Suprapubic skin (tissue), 4 donors: ENCODE results near the gene EMC6. TPM values are rescaled to one million over a fixed set of nuclear protein-coding genes. Genes with fewer than 3 reads are reported as not detected.
A peak's percentile ranks its signal among the peaks of the same experiment; 100 is the strongest.

Source experiments
- DNase-seq, 2 donors: peaks; one replicate each; pipeline ENCODE4 v3.0.0-alpha.2; 2019; ENCODE audit warnings: low spot score in 2 of 2
- H3K27ac ChIP-seq: fragments of 200-600 bp; sonication (generic); one replicate; pipeline ENCODE4 v1.5.1; 2019
- H3K27me3 ChIP-seq: fragments of 200-600 bp; sonication (generic); one replicate; pipeline ENCODE4 v1.5.1; 2019
- H3K36me3 ChIP-seq: fragments of 200-600 bp; sonication (generic); one replicate; pipeline ENCODE4 v1.5.1; 2019
- H3K4me1 ChIP-seq: fragments of 200-600 bp; sonication (generic); one replicate; pipeline ENCODE4 v1.5.1; 2019
- H3K4me3 ChIP-seq: fragments of 200-600 bp; sonication (generic); one replicate; pipeline ENCODE4 v1.5.1; 2019; ENCODE audit warnings: mild to moderate bottlenecking
- H3K9me3 ChIP-seq: fragments of 200-600 bp; sonication (generic); one replicate; pipeline ENCODE4 v1.5.1; 2019
- CTCF ChIP-seq, 2 donors: fragments of 200-600 bp in 1 of 2; fragments of 450-650 bp in 1 of 2; sonication (generic) in 1 of 2; IDR thresholded peaks; one replicate each; pipeline ENCODE4 v1.5.1; 2016 to 2019; ENCODE audit warnings: antibody characterized with exemption in 2 of 2, mild to moderate bottlenecking in 1 of 2, moderate library complexity in 1 of 2
- EP300 ChIP-seq: sonication (generic); formaldehyde crosslinking; IDR thresholded peaks from one replicate; pipeline ENCODE4 v1.6.1; 2017; ENCODE audit warnings: antibody characterized with exemption
- POLR2A ChIP-seq, 2 donors: fragments of 450-650 bp; IDR thresholded peaks; one replicate each; pipeline ENCODE4 v1.6.1; 2017; ENCODE audit warnings: antibody characterized with exemption in 2 of 2, mild to moderate bottlenecking in 2 of 2, moderate library complexity in 2 of 2
- POLR2AphosphoS5 ChIP-seq, 3 donors: sonication (generic); formaldehyde crosslinking; IDR thresholded peaks; one replicate each; pipeline ENCODE4 v1.6.1; 2017; ENCODE audit warnings: antibody characterized with exemption in 3 of 3
- WGBS: methylation state at CpG from one replicate; pipeline ENCODE4 v1.1.5; 2018; 5-methylcytosine and 5-hydroxymethylcytosine counted together
- total RNA-seq, 4 donors: library from RNA; depleted of rRNA; stranded (reverse); fragments of >200 nt; gene quantifications; one replicate each; pipeline ENCODE4 v1.1.0, GENCODE V29; 2016

Gene EMC6
- total RNA-seq, result 10 to 100 TPM in 3 of 4 donors, 1 to 10 TPM in 1; 3.3 to 17.6 (median 10.4) TPM

GRCh38 chr17:3668279-3669084, at the start of gene EMC6, which contains the start of gene TAX1BP3:
EMC6 (plus strand) TSS chr17:3668812; CDS start chr17:3669147, 335 bp downstream.
TAX1BP3 (minus strand) TSS chr17:3668578; CDS start chr17:3668526, 52 bp downstream.
- no peak for TF ChIP-seq EP300
- TF ChIP-seq CTCF (IDR thresholded peaks at IDR 0.05), result no peak
- peak; percentile 60 to 67 for TF ChIP-seq POLR2A (IDR thresholded peaks at IDR 0.05)
- TF ChIP-seq POLR2AphosphoS5 (IDR thresholded peaks at IDR 0.05), result peak; percentile 47 to 70 (median 66)
- peak; percentile 99 for DNase-seq
- H3K4me1 ChIP-seq, result peaks cover 38% of the 10 kb centered on the region
- 1% methylated on average over 14 of the region's 89 CpGs for WGBS
- no peaks in the 10 kb centered on the region for H3K27me3 ChIP-seq
- peak within 1 kb of the TSS; percentile 72 for H3K4me3 ChIP-seq
- peak within 1 kb of the TSS; percentile 95 for H3K27ac ChIP-seq
- no peaks in the 10 kb centered on the region for H3K9me3 ChIP-seq
- peaks cover 15% of the 10 kb centered on the region for H3K36me3 ChIP-seq

- H3K4me3 ChIP-seq, result no peak overlapping the region
- no peaks in the 10 kb centered on the region for H3K4me1 ChIP-seq
- H3K36me3 ChIP-seq, result peaks cover 86% of the 10 kb centered on the region
- no peak for TF ChIP-seq POLR2AphosphoS5 (IDR thresholded peaks at IDR 0.05)
- no peak for TF ChIP-seq CTCF (IDR thresholded peaks at IDR 0.05)
- no peak overlapping the region for H3K27ac ChIP-seq
- H3K27me3 ChIP-seq, result no peaks in the 10 kb centered on the region
- DNase-seq, result no peak
- no peaks in the 10 kb centered on the region for H3K9me3 ChIP-seq
- WGBS, result 92% methylated on average over 8 of the region's 8 CpGs
These were observed 47.4 kb upstream of the EMC6 start for GRCh38 chr17:3621146-3621720.

GRCh38 chr17:3622977-3623594, 45.5 kb upstream of the EMC6 start:
- Histone ChIP-seq H3K27me3 (no peaks in the 10 kb centered on the region), H3K36me3 (peaks cover 87% of the 10 kb centered on the region), H3K9me3 (no peaks in the 10 kb centered on the region), H3K4me3 (no peak overlapping the region), H3K4me1 (no peaks in the 10 kb centered on the region), H3K27ac (no peak overlapping the region)
- no peak for TF ChIP-seq POLR2AphosphoS5 (IDR thresholded peaks at IDR 0.05)
- TF ChIP-seq EP300, result no peak
- TF ChIP-seq CTCF (IDR thresholded peaks at IDR 0.05), result no peak
- DNase-seq, result no peak
- WGBS, result 91% methylated on average over 16 of the region's 16 CpGs

GRCh38 chr17:3626831-3627768, 41.5 kb upstream of the EMC6 start:
- no peaks in the 10 kb centered on the region for H3K9me3 ChIP-seq
- H3K27ac ChIP-seq, result no peak overlapping the region
- no peak for TF ChIP-seq CTCF (IDR thresholded peaks at IDR 0.05)
- H3K27me3 ChIP-seq, result no peaks in the 10 kb centered on the region
- no peaks in the 10 kb centered on the region for H3K4me1 ChIP-seq
- no peak for DNase-seq
- WGBS, result 80% methylated on average over 16 of the region's 16 CpGs
- H3K4me3 ChIP-seq, result no peak overlapping the region
- peaks cover 76% of the 10 kb centered on the region for H3K36me3 ChIP-seq
